H1 (cell line): Measurements from ENCODE around the gene PTPRT. TPM values are rescaled to one million over a fixed set of nuclear protein-coding genes. Genes with fewer than 3 reads are reported as not detected.

Source experiments
- CTCF ChIA-PET: fragments of 300-600 bp; sonication (Branson Sonifier 250); formaldehyde crosslinking; loops from one replicate; lab custom pipeline; 2021; ENCODE audit not compliant: partially characterized antibody; lab: Charles Lee
- POLR2A ChIA-PET: fragments of 300-600 bp; sonication (Branson Sonifier 250); formaldehyde crosslinking; loops from one replicate; lab custom pipeline; 2021; ENCODE audit warnings: inconsistent platforms; ENCODE audit not compliant: partially characterized antibody; lab: Charles Lee
- DNase-seq, 2 experiments: peaks; one replicate each; pipeline versions ENCODE4 v3.0.0 to v3.0.0-alpha.2; 2010 to 2022; ENCODE audit warnings: low spot score in 2 of 2, low read depth in 1 of 2, mixed read lengths in 1 of 2
- FAIRE-seq: peaks from 2 replicates; lab custom pipeline; 2011; peaks lifted over from hg19 to GRCh38; lab: Jason Lieb, UNC
- H2AFZ ChIP-seq: 2 replicates; pipeline ENCODE4 v1.8.1; 2012; ENCODE audit warnings: low read length, inconsistent platforms
- H2AK5ac ChIP-seq: 2 replicates; pipeline ENCODE4 v1.6.1; 2013; ENCODE audit warnings: low read depth, low read length
- H2BK120ac ChIP-seq: replicated peaks from 2 replicates; pipeline ENCODE3; 2013; ENCODE audit warnings: low read depth, low read length, inconsistent platforms
- H2BK12ac ChIP-seq: 2 replicates; pipeline ENCODE4 v1.6.1; 2013; ENCODE audit warnings: low read depth, low read length
- H2BK15ac ChIP-seq: 2 replicates; pipeline ENCODE4 v1.6.1; 2013; ENCODE audit warnings: low read length
- H2BK20ac ChIP-seq: 2 replicates; pipeline ENCODE4 v1.6.1; 2013; ENCODE audit warnings: low read length
- H2BK5ac ChIP-seq: 2 replicates; pipeline ENCODE4 v1.6.1; 2013; ENCODE audit warnings: low read depth, low read length
- H3K14ac ChIP-seq: 2 replicates; pipeline ENCODE4 v1.6.1; 2013; ENCODE audit warnings: inconsistent platforms; ENCODE audit not compliant: insufficient read length
- H3K18ac ChIP-seq: 2 replicates; pipeline ENCODE4 v1.6.1; 2013; ENCODE audit warnings: low read length; ENCODE audit errors: extremely low read depth
- H3K23ac ChIP-seq: 2 replicates; pipeline ENCODE4 v1.6.1; 2013; ENCODE audit warnings: inconsistent platforms; ENCODE audit not compliant: insufficient read length
- H3K23me2 ChIP-seq: 2 replicates; pipeline ENCODE4 v1.6.1; 2013; ENCODE audit warnings: low read depth, low read length
- H3K27ac ChIP-seq: 2 replicates; pipeline ENCODE4 v1.6.1; 2011; ENCODE audit warnings: low read depth, low read length, inconsistent platforms
- H3K27me3 ChIP-seq, 4 experiments: replicated peaks in 1 of 4; 1 replicate in 1 of 4; 2 replicates in 3 of 4; pipeline versions ENCODE4 v1.6.1 to v1.8.1; 2011 to 2013; ENCODE audit warnings: low read length in 3 of 4, mild to moderate bottlenecking in 3 of 4, inconsistent platforms in 2 of 4, mixed read lengths in 2 of 4, moderate library complexity in 1 of 4; ENCODE audit not compliant: control insufficient read depth in 3 of 4, insufficient read depth in 3 of 4; ENCODE audit errors: extremely low read depth in 1 of 4
- H3K36me3 ChIP-seq, 4 experiments: 2 replicates each; pipeline versions ENCODE4 v1.6.1 to v1.8.1; 2011 to 2013; ENCODE audit warnings: mild to moderate bottlenecking in 4 of 4, low read length in 3 of 4, moderate library complexity in 2 of 4, control low read depth in 1 of 4, inconsistent platforms in 1 of 4; ENCODE audit not compliant: insufficient read depth in 4 of 4, control insufficient read depth in 2 of 4
- H3K4ac ChIP-seq: replicated peaks from 2 replicates; pipeline ENCODE3; 2013; ENCODE audit warnings: low read length, low read depth, mixed read lengths, inconsistent platforms; ENCODE audit not compliant: insufficient read length
- H3K4me1 ChIP-seq, 4 experiments: replicated peaks in 1 of 4; 1 replicate in 1 of 4; 2 replicates in 3 of 4; pipeline versions ENCODE4 v1.6.1 to v1.8.1; 2011 to 2013; ENCODE audit warnings: low read length in 3 of 4, inconsistent platforms in 2 of 4, mixed read lengths in 1 of 4; ENCODE audit not compliant: insufficient read depth in 4 of 4, control insufficient read depth in 3 of 4
- H3K4me2 ChIP-seq, 2 experiments: 2 replicates each; pipeline versions ENCODE4 v1.6.1 to v1.8.1; 2011 to 2013; ENCODE audit warnings: low read depth in 2 of 2, low read length in 2 of 2, control low read depth in 1 of 2, inconsistent platforms in 1 of 2, mild to moderate bottlenecking in 1 of 2; ENCODE audit not compliant: insufficient read depth in 1 of 2
- H3K4me3 ChIP-seq, 4 experiments: fragments of 200-600, 300-600 bp in 1 of 4; sonication (generic), shearing (Covaris generic), sonication (Bioruptor Twin) in 1 of 4; 2 replicates each; pipeline versions ENCODE4 v1.5.1 to v1.8.1; 2011 to 2016; ENCODE audit warnings: low read length in 4 of 4, low read depth in 3 of 4, control low read depth in 2 of 4, inconsistent platforms in 2 of 4, mild to moderate bottlenecking in 2 of 4, mixed read lengths in 1 of 4, moderate library complexity in 1 of 4; ENCODE audit not compliant: insufficient read depth in 2 of 4; ENCODE audit errors: extremely low read depth in 1 of 4
- H3K56ac ChIP-seq: replicated peaks from 2 replicates; pipeline ENCODE3; 2013; ENCODE audit warnings: low read depth, mild to moderate bottlenecking, mixed read lengths, low read length, inconsistent platforms; ENCODE audit not compliant: insufficient read length
- H3K79me1 ChIP-seq: 2 replicates; pipeline ENCODE4 v1.6.1; 2013; ENCODE audit warnings: low read depth, low read length, control low read depth
- H3K79me2 ChIP-seq, 2 experiments: 2 replicates each; pipeline versions ENCODE4 v1.6.1 to v1.8.1; 2012 to 2013; ENCODE audit warnings: low read length in 2 of 2, mild to moderate bottlenecking in 2 of 2, inconsistent platforms in 1 of 2; ENCODE audit not compliant: insufficient read depth in 2 of 2, control insufficient read depth in 1 of 2
- H3K9ac ChIP-seq, 4 experiments: replicated peaks in 1 of 4; 1 replicate in 1 of 4; 2 replicates in 3 of 4; pipeline versions ENCODE4 v1.6.1 to v1.8.1; 2011 to 2013; ENCODE audit warnings: low read depth in 3 of 4, low read length in 3 of 4, control low read depth in 2 of 4, mild to moderate bottlenecking in 2 of 4, moderate library complexity in 2 of 4, inconsistent platforms in 1 of 4; ENCODE audit errors: extremely low read depth in 1 of 4
- H3K9me3 ChIP-seq, 2 experiments: 2 replicates each; pipeline versions ENCODE4 v1.6.1 to v1.8.1; 2012 to 2013; ENCODE audit warnings: mild to moderate bottlenecking in 2 of 2, moderate library complexity in 2 of 2, control low read depth in 1 of 2, inconsistent platforms in 1 of 2, low read depth in 1 of 2, low read length in 1 of 2, mixed read lengths in 1 of 2; ENCODE audit not compliant: insufficient read depth in 2 of 2
- H4K20me1 ChIP-seq, 2 experiments: replicated peaks in 1 of 2; 2 replicates each; pipeline versions ENCODE3 to v1.8.1; 2011 to 2013; ENCODE audit warnings: inconsistent platforms in 2 of 2, low read length in 2 of 2, mild to moderate bottlenecking in 1 of 2; ENCODE audit not compliant: insufficient read depth in 2 of 2, control insufficient read depth in 1 of 2
- H4K5ac ChIP-seq: 2 replicates; pipeline ENCODE4 v1.6.1; 2013; ENCODE audit warnings: low read length, low read depth, mixed read lengths, inconsistent platforms; ENCODE audit not compliant: insufficient read length
- H4K8ac ChIP-seq: 2 replicates; pipeline ENCODE4 v1.8.0; 2013; ENCODE audit warnings: mild to moderate bottlenecking, moderate library complexity, low read length, inconsistent platforms; ENCODE audit not compliant: insufficient read depth; ENCODE audit errors: extremely low read depth
- H4K91ac ChIP-seq: replicated peaks from 2 replicates; pipeline ENCODE3; 2013; ENCODE audit warnings: low read length, mixed read lengths, inconsistent platforms; ENCODE audit not compliant: insufficient read length
- BRCA1 ChIP-seq: IDR thresholded peaks from 2 replicates; pipeline ENCODE4 v1.6.1; 2012; ENCODE audit warnings: low read depth, low read length, improper control_type of control experiment
- EGR1 ChIP-seq: IDR thresholded peaks from 2 replicates; pipeline ENCODE4 v1.6.1; 2011; ENCODE audit warnings: low read depth, low read length, borderline replicate concordance
- EZH2 ChIP-seq: fragments of 200-600 bp; sonication (generic); IDR thresholded peaks from 2 replicates; pipeline ENCODE4 v1.7.1; 2012; ENCODE audit warnings: low read depth, mild to moderate bottlenecking, moderate library complexity, low read length, inconsistent platforms; ENCODE audit not compliant: severe bottlenecking
- FOSL1 ChIP-seq: IDR thresholded peaks from 2 replicates; pipeline ENCODE4 v1.6.1; 2011; ENCODE audit warnings: mild to moderate bottlenecking, low read depth, low read length, moderate library complexity; ENCODE audit not compliant: insufficient read depth
- HDAC6 ChIP-seq: IDR thresholded peaks from one replicate; pipeline ENCODE4 v1.7.1; 2012; ENCODE audit warnings: low read depth, mild to moderate bottlenecking, inconsistent platforms, low read length, moderate library complexity
- JUN ChIP-seq: IDR thresholded peaks from 2 replicates; pipeline ENCODE4 v1.6.1; 2011; ENCODE audit warnings: low read depth, mild to moderate bottlenecking, improper control_type of control experiment, low read length
- SAP30 ChIP-seq: fragments of 300-600 bp; sonication (generic); IDR thresholded peaks from 2 replicates; pipeline ENCODE4 v1.7.1; 2012; ENCODE audit warnings: low read length, moderate library complexity, mild to moderate bottlenecking, inconsistent platforms; ENCODE audit not compliant: insufficient read depth, insufficient replicate concordance
- SRF ChIP-seq: IDR thresholded peaks from 2 replicates; pipeline ENCODE4 v1.6.1; 2011; ENCODE audit warnings: mild to moderate bottlenecking, low read depth, low read length, moderate library complexity
- TEAD4 ChIP-seq: IDR thresholded peaks from 2 replicates; pipeline ENCODE4 v1.6.1; 2012; ENCODE audit warnings: low read depth, low read length, inconsistent platforms, mixed read lengths
- WGBS, 2 experiments: shearing (Covaris generic) in 1 of 2; methylation state at CpG; one replicate each; pipeline versions ENCODE4 v1.1.6 to v1.1.7; 2013 to 2015; ENCODE audit warnings: low lambda C conversion rate in 2 of 2, mixed read lengths in 2 of 2, inconsistent platforms in 1 of 2, low coverage in 1 of 2, missing lambda C conversion rate in 1 of 2; ENCODE audit not compliant: insufficient replicate concordance in 2 of 2, insufficient coverage in 1 of 2, insufficient read length in 1 of 2; ENCODE audit errors: extremely low coverage in 1 of 2, missing lambda C conversion rate in 1 of 2; 5-methylcytosine and 5-hydroxymethylcytosine counted together
- polyA plus RNA-seq, 7 experiments: library from polyadenylated mRNA; depleted of rRNA in 3 of 7; stranded (reverse) in 5 of 7; unstranded in 2 of 7; fragments of >200 nt in 5 of 7; fragments of 200-250 nt in 2 of 7; gene quantifications; 1 replicate in 5 of 7; 2 replicates in 1 of 7; 4 replicates in 1 of 7; pipeline versions ENCODE4 v1.2.1 to v1.2.3, GENCODE V29; 2011 to 2013; ENCODE audit warnings: missing spikeins in 2 of 7, mixed read lengths in 2 of 7
- total RNA-seq: library from RNA; stranded (reverse); fragmentation: NEBNext Ultra II Directional; extraction: Animal tissue kit (Norgen Biotek cat#: 25700); gene quantifications from 2 replicates; pipeline ENCODE4 v1.2.1, GENCODE V29; 2021
- TF ChIP-seq, protein P1 (sequence below): IDR thresholded peaks from 2 replicates; pipeline ENCODE4 v1.6.1; 2012; ENCODE audit warnings: inconsistent platforms

PTPRT gene
- total and polyA plus RNA-seq, 2 of the 8 experiments (the other 6 are each of a cell fraction or from before 2014, with no cell fraction given), result 0.33 to 1.8 TPM

DNA sequence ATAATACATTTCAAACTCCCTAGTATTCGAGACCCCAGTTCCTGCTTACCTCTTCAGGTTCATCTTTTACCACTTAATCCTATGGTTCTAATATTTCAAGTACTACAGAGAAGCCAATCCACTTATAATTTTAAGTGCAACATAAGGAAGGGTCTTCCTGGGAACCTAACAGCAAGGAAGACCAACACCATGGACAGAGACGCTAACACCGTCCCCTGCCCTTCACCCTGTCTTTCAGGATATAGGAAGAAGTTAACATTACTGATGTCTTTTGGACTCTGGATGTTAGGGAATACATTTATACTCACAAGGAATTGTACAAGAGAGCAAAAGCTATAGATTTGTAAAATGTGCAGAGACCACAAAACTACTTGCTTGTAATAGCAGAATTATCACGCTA lies 1006.6 kb downstream of the PTPRT start:
- H2AFZ ChIP-seq, result no peak overlapping the region
- DNase-seq, result no peak
- TF ChIP-seq SRF (no peak), TEAD4 (no peak), EZH2 (no peak), HDAC6 (no peak), JUN (no peak), EGR1 (no peak), BRCA1 (no peak), FOSL1 (no peak), SAP30 (no peak)
- TF ChIP-seq, protein P1, sequence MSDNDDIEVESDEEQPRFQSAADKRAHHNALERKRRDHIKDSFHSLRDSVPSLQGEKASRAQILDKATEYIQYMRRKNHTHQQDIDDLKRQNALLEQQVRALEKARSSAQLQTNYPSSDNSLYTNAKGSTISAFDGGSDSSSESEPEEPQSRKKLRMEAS, result no peak

More for the DNA sequence above, 1006.6 kb downstream of the PTPRT start:
- H2BK12ac ChIP-seq, result no peak overlapping the region
- no peak overlapping the region for H2BK120ac ChIP-seq
- H3K9ac ChIP-seq, result no peak overlapping the region
- no peak for FAIRE-seq
- H3K14ac ChIP-seq, result no peak overlapping the region
- POLR2A ChIA-PET, result no interaction called here
- no peak overlapping the region for H3K18ac ChIP-seq
- H4K20me1 ChIP-seq, result no peaks in the 10 kb centered on the region
- H3K23ac ChIP-seq, result no peak overlapping the region
- no peaks in the 10 kb centered on the region for H3K79me2 ChIP-seq
- H3K4me1 ChIP-seq, result no peaks in the 10 kb centered on the region
- CTCF ChIA-PET, result interaction anchor here (1.1 to 1.7 kb wide), 3 partner anchors 226 to 445 kb away, joined by 3 to 5 read pairs (median 3); no protein-coding TSS in a partner anchor
- no peak overlapping the region for H3K4me3 ChIP-seq
- H2BK15ac ChIP-seq, result no peak overlapping the region
- H2BK20ac ChIP-seq, result no peak overlapping the region
- no peak overlapping the region for H3K4ac ChIP-seq
- WGBS, 2 experiments, result 89% methylated on average over 4 of the region's 4 CpGs; no CpG with 5 or more reads in 1 of the 2 experiments
- H3K4me2 ChIP-seq, result no peak overlapping the region
- H2BK5ac ChIP-seq, result no peak overlapping the region
- H3K27ac ChIP-seq, result no peak overlapping the region
- no peak overlapping the region for H4K91ac ChIP-seq
- no peak overlapping the region for H3K56ac ChIP-seq
- H3K23me2 ChIP-seq, result no peaks in the 10 kb centered on the region; the same call in 1 of the 2 replicates
- H3K36me3 ChIP-seq, result no peaks in the 10 kb centered on the region
- H3K9me3 ChIP-seq, result no peaks in the 10 kb centered on the region
- H4K5ac ChIP-seq, result no peak overlapping the region
- H4K8ac ChIP-seq, result no peak overlapping the region
- no peaks in the 10 kb centered on the region for H3K79me1 ChIP-seq
- no peak overlapping the region for H2AK5ac ChIP-seq
- peaks cover 0 to 6% (median 0%) of the 10 kb centered on the region in 4 experiments; a peak in 3 of 7 replicates for H3K27me3 ChIP-seq
